DOHH2 (cell line): ENCODE measurements around the gene ATXN7L1.

Source experiments
- EZH2phosphoT487 ChIP-seq: fragments of 200-600 bp; sonication (generic); IDR thresholded peaks from 2 replicates; pipeline ENCODE4 v1.6.1; 2017; ENCODE audit warnings: borderline replicate concordance, mild to moderate bottlenecking, antibody characterized with exemption, low read length, moderate library complexity, mixed read lengths
- TF ChIP-seq, protein P1 (sequence below): fragments of 200-600 bp; sonication (generic); IDR thresholded peaks from one replicate; pipeline ENCODE4 v1.5.1; 2014; ENCODE audit warnings: antibody characterized with exemption, mild to moderate bottlenecking, low read depth, low read length; ENCODE audit not compliant: poor library complexity, severe bottlenecking

DNA sequence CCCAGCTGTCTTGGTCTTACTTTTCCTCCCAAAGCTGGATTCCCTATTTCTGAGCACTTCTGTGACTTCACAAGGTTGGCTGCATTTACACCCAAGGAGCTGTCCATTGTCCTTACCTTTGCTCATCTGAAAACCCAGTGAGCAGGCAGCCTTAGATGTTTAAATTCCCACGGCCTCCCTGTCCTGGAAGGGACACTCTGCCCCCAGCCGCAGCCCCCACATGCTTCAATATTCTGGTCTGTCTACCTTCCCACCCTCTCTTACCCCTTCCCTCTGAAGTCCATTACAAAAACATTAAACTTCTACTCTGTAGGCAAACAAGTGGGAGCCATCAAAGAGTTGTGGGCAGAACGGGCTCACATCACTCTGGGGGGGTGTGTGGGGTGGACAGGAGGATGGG lies 221.3 kb downstream of the ATXN7L1 start:
- TF ChIP-seq, protein P1, sequence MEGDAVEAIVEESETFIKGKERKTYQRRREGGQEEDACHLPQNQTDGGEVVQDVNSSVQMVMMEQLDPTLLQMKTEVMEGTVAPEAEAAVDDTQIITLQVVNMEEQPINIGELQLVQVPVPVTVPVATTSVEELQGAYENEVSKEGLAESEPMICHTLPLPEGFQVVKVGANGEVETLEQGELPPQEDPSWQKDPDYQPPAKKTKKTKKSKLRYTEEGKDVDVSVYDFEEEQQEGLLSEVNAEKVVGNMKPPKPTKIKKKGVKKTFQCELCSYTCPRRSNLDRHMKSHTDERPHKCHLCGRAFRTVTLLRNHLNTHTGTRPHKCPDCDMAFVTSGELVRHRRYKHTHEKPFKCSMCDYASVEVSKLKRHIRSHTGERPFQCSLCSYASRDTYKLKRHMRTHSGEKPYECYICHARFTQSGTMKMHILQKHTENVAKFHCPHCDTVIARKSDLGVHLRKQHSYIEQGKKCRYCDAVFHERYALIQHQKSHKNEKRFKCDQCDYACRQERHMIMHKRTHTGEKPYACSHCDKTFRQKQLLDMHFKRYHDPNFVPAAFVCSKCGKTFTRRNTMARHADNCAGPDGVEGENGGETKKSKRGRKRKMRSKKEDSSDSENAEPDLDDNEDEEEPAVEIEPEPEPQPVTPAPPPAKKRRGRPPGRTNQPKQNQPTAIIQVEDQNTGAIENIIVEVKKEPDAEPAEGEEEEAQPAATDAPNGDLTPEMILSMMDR: no peak
- TF ChIP-seq EZH2phosphoT487: no peak
